CD14-positive monocyte (primary cell): ENCODE results near the gene TRIM29. TPM values are rescaled to one million over a fixed set of nuclear protein-coding genes. Genes with fewer than 3 reads are reported as not detected.

Experiments used
- DNase-seq, 3 donors: peaks; one replicate each; pipeline ENCODE4 v3.0.0-alpha.2; 2011 to 2022
- H2AFZ ChIP-seq: 2 replicates; pipeline ENCODE4 v1.6.0; 2012; ENCODE audit warnings: mild to moderate bottlenecking, low read depth, low read length, inconsistent platforms; ENCODE audit not compliant: insufficient read depth, poor library complexity, severe bottlenecking
- H3K27ac ChIP-seq, 2 donors: 1 replicate in 1 of 2; 2 replicates in 1 of 2; pipeline ENCODE4 v1.5.1; 2012 to 2013; ENCODE audit warnings: low read length in 2 of 2, control low read depth in 1 of 2, inconsistent platforms in 1 of 2, low read depth in 1 of 2, mild to moderate bottlenecking in 1 of 2
- H3K27me3 ChIP-seq, 2 donors: one replicate each; pipeline versions ENCODE4 v1.6.0 to v1.6.1; 2011 to 2013; ENCODE audit warnings: low read length in 2 of 2; ENCODE audit not compliant: control insufficient read depth in 2 of 2, insufficient read depth in 2 of 2
- H3K36me3 ChIP-seq, 2 donors: replicated peaks in 1 of 2; 1 replicate in 1 of 2; 2 replicates in 1 of 2; pipeline versions ENCODE4 v1.5.1 to v1.6.1; 2012 to 2013; ENCODE audit warnings: low read length in 2 of 2, control low read depth in 1 of 2, inconsistent platforms in 1 of 2, mild to moderate bottlenecking in 1 of 2; ENCODE audit not compliant: insufficient read depth in 2 of 2, control insufficient read depth in 1 of 2
- H3K4me1 ChIP-seq, 2 donors: 1 replicate in 1 of 2; 2 replicates in 1 of 2; pipeline versions ENCODE4 v1.5.1 to v1.6.1; 2012 to 2013; ENCODE audit warnings: low read length in 2 of 2, control low read depth in 1 of 2, inconsistent platforms in 1 of 2, mild to moderate bottlenecking in 1 of 2, moderate library complexity in 1 of 2; ENCODE audit not compliant: insufficient read depth in 2 of 2, control insufficient read depth in 1 of 2
- H3K4me2 ChIP-seq: replicated peaks from 2 replicates; pipeline ENCODE3; 2012; ENCODE audit warnings: low read length, moderate library complexity, mild to moderate bottlenecking; ENCODE audit not compliant: poor library complexity, severe bottlenecking; ENCODE audit errors: extremely low read depth
- H3K4me3 ChIP-seq, 3 experiments: fragments of 200-600 bp in 1 of 3; sonication (generic) in 1 of 3; replicated peaks in 1 of 3; 1 replicate in 2 of 3; 2 replicates in 1 of 3; pipeline ENCODE4 v1.5.1; 2011 to 2013; ENCODE audit warnings: low read length in 3 of 3, mild to moderate bottlenecking in 3 of 3, control low read depth in 2 of 3, low read depth in 2 of 3, inconsistent platforms in 1 of 3, moderate library complexity in 1 of 3
- H3K79me2 ChIP-seq: 2 replicates; pipeline ENCODE4 v1.6.0; 2012; ENCODE audit warnings: mild to moderate bottlenecking, control low read depth, inconsistent platforms, low read length, moderate library complexity; ENCODE audit not compliant: insufficient read depth
- H3K9ac ChIP-seq: 2 replicates; pipeline ENCODE4 v1.6.0; 2017; ENCODE audit warnings: low read length, mild to moderate bottlenecking; ENCODE audit not compliant: insufficient read depth, poor library complexity, severe bottlenecking
- H3K9me3 ChIP-seq, 2 donors: replicated peaks in 1 of 2; 1 replicate in 1 of 2; 2 replicates in 1 of 2; pipeline versions ENCODE4 v1.5.1 to v1.6.1; 2012 to 2013; ENCODE audit warnings: low read length in 2 of 2, control low read depth in 1 of 2; ENCODE audit not compliant: control insufficient read depth in 1 of 2, insufficient read depth in 1 of 2
- H4K20me1 ChIP-seq: 2 replicates; pipeline ENCODE4 v1.6.0; 2012; ENCODE audit warnings: mild to moderate bottlenecking, low read length, control low read depth, moderate library complexity; ENCODE audit not compliant: insufficient read depth
- H3K27ac Mint-ChIP-seq, 7 donors: one replicate each; pipeline ENCODE4 v1.8.0; 2020; ENCODE audit warnings: mild to moderate bottlenecking in 7 of 7, mixed read lengths in 7 of 7, moderate library complexity in 6 of 7, inconsistent platforms in 2 of 7
- H3K27me3 Mint-ChIP-seq, 3 donors: one replicate each; pipeline ENCODE4 v1.8.0; 2021 to 2022; ENCODE audit warnings: low read depth in 3 of 3, mild to moderate bottlenecking in 3 of 3, mixed read lengths in 3 of 3, moderate library complexity in 3 of 3, inconsistent platforms in 1 of 3
- H3K36me3 Mint-ChIP-seq, 2 donors: one replicate each; pipeline ENCODE4 v1.8.0; 2020; ENCODE audit warnings: mixed read lengths in 2 of 2, inconsistent platforms in 1 of 2, mild to moderate bottlenecking in 1 of 2
- H3K4me1 Mint-ChIP-seq: one replicate; pipeline ENCODE4 v1.8.0; 2020; ENCODE audit warnings: mild to moderate bottlenecking, mixed read lengths
- H3K4me3 Mint-ChIP-seq, 2 donors: one replicate each; pipeline ENCODE4 v1.8.0; 2020; ENCODE audit warnings: mild to moderate bottlenecking in 2 of 2, mixed read lengths in 2 of 2, moderate library complexity in 1 of 2
- H3K9me3 Mint-ChIP-seq, 7 donors: one replicate each; pipeline ENCODE4 v1.8.0; 2020 to 2022; ENCODE audit warnings: mixed read lengths in 7 of 7, mild to moderate bottlenecking in 6 of 7, moderate library complexity in 6 of 7, inconsistent platforms in 2 of 7
- CTCF ChIP-seq: fragments of 200-600 bp; IDR thresholded peaks from one replicate; pipeline ENCODE4 v1.8.0; 2022; ENCODE audit warnings: antibody characterized with exemption, mild to moderate bottlenecking
- WGBS: methylation state at CpG from one replicate; pipeline ENCODE4 v1.1.5; 2013; ENCODE audit warnings: missing lambda C conversion rate; ENCODE audit not compliant: insufficient coverage; 5-methylcytosine and 5-hydroxymethylcytosine counted together
- intact Hi-C, 2 donors: fragments of 100-400 bp; cut with micrococcal nuclease; formaldehyde crosslinking; loops; one replicate each; pipeline versions ENCODE4 v1.15.0 to v1.15.1; 2023
- polyA plus RNA-seq, 3 donors: library from polyadenylated mRNA; depleted of rRNA in 1 of 3; unstranded in 2 of 3; stranded (reverse) in 1 of 3; fragments of 300-500 nt in 2 of 3; fragments of >200 nt in 1 of 3; fragmentation: Illumina TruSeq in 2 of 3; gene quantifications; 1 replicate in 2 of 3; 2 replicates in 1 of 3; pipeline ENCODE4 v1.2.3, GENCODE V29; 2012 to 2021

TRIM29 gene
- polyA plus RNA-seq, 3 donors: not detected

DNA sequence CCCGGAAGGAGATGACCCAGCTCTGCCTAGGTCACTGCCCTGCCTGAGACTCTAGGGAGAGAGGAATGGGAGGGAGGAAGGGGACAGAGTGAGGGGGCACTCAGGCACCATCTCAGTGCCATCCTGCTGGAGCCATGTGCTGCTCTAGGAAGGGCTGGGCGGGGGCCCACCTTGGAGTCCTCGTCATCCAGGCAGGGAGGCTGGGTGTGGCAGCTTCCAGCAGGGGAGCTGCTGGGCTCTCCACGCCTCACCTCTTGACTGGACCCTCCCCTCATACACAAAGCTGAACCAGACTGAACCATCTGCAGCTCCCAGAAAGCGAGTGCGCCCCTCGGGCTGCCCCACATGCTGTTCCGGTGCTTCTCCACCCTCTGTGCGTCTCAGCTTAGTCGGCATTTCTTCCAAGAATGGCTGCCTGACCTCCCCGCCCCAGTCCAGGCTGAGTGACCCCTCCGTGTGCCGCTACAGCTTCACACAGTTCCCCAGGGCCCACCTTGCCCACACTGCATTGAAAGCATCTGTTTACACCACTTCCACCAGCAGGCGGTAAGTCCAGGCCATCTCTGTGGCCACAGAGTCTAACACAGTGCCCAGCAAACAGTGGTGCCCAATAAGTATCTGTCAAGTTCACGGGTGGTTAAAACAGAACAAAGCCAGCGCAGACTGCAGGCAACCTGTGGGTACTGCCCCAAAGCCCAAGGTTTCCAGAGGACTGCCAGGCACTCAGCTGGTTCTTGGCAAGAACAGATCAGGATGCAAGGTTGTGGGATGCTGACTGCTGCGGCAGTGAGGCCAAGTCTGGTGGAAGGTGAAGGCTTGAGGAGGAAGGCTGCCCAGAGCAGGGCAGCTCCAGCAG, 9.4 kb upstream of the TRIM29 start:
- 83% methylated on average over 17 of the region's 17 CpGs for WGBS
- H3K27me3 ChIP-seq: peaks cover 2 to 9% of the 10 kb centered on the region in 2 donors
- H3K27ac ChIP-seq: no peak overlapping the region
- no peaks in the 10 kb centered on the region for H3K4me1 ChIP-seq
- no peak for TF ChIP-seq CTCF
- H3K4me3 ChIP-seq: no peak overlapping the region
- H3K9me3 ChIP-seq: no peaks in the 10 kb centered on the region
- no peak overlapping the region for H3K4me2 ChIP-seq
- Mint-ChIP-seq H3K9me3 (peaks cover 0 to 7% (median 4%) of the 10 kb centered on the region in 7 donors), H3K36me3 (no peaks in the 10 kb centered on the region), H3K4me1 (no peaks in the 10 kb centered on the region), H3K4me3 (no peak overlapping the region), H3K27ac (peak overlapping the region in 1 of 7 donors; percentile 51), H3K27me3 (peaks cover 27 to 44% (median 32%) of the 10 kb centered on the region in 3 donors)
- H3K36me3 ChIP-seq: no peaks in the 10 kb centered on the region
- intact Hi-C loops: no loop called here
- no peaks in the 10 kb centered on the region for H4K20me1 ChIP-seq
- H3K79me2 ChIP-seq: no peaks in the 10 kb centered on the region
- no peak for DNase-seq
- H2AFZ ChIP-seq: no peak overlapping the region
- H3K9ac ChIP-seq: no peak overlapping the region

- 84% methylated on average over 13 of the region's 14 CpGs for WGBS
- Mint-ChIP-seq H3K27me3 (peaks cover 27 to 42% (median 32%) of the 10 kb centered on the region in 3 donors), H3K27ac (no peak overlapping the region), H3K9me3 (peaks cover 0 to 7% (median 4%) of the 10 kb centered on the region in 7 donors), H3K4me1 (no peaks in the 10 kb centered on the region), H3K4me3 (no peak overlapping the region), H3K36me3 (no peaks in the 10 kb centered on the region)
- H3K4me3 ChIP-seq: no peak overlapping the region
- DNase-seq: no peak
- H3K4me1 ChIP-seq: no peaks in the 10 kb centered on the region
- H3K36me3 ChIP-seq: no peaks in the 10 kb centered on the region
- H3K27me3 ChIP-seq: peaks cover 2 to 5% of the 10 kb centered on the region in 2 donors
- H3K79me2 ChIP-seq: no peaks in the 10 kb centered on the region
- intact Hi-C loops: no loop called here
- no peak for TF ChIP-seq CTCF
- no peak overlapping the region for H3K4me2 ChIP-seq
- no peaks in the 10 kb centered on the region for H4K20me1 ChIP-seq
- H3K9me3 ChIP-seq: no peaks in the 10 kb centered on the region
- H3K27ac ChIP-seq: no peak overlapping the region
- no peak overlapping the region for H2AFZ ChIP-seq
- no peak overlapping the region for H3K9ac ChIP-seq
Observed at GRCh38 chr11:120146413-120147093, 8.6 kb upstream of the TRIM29 start.
